GM18951 (cell line): Measurements from ENCODE around the gene TAPT1.

Experiments
- POLR2A ChIP-seq: IDR thresholded peaks from 4 replicates; pipeline ENCODE4 v1.6.1; 2011; ENCODE audit warnings: mild to moderate bottlenecking; ENCODE audit not compliant: insufficient read length, insufficient read depth; ENCODE audit errors: extremely low read depth
- in situ Hi-C: fragments of 300-500 bp; cut with MboI; formaldehyde crosslinking; loops from one replicate; pipeline ENCODE4 v1.12.0; 2022; ENCODE audit warnings: low sequenced_read_pairs, mixed read lengths, inconsistent platforms; ENCODE audit not compliant: unreplicated experiment

TAPT1 gene

DNA sequence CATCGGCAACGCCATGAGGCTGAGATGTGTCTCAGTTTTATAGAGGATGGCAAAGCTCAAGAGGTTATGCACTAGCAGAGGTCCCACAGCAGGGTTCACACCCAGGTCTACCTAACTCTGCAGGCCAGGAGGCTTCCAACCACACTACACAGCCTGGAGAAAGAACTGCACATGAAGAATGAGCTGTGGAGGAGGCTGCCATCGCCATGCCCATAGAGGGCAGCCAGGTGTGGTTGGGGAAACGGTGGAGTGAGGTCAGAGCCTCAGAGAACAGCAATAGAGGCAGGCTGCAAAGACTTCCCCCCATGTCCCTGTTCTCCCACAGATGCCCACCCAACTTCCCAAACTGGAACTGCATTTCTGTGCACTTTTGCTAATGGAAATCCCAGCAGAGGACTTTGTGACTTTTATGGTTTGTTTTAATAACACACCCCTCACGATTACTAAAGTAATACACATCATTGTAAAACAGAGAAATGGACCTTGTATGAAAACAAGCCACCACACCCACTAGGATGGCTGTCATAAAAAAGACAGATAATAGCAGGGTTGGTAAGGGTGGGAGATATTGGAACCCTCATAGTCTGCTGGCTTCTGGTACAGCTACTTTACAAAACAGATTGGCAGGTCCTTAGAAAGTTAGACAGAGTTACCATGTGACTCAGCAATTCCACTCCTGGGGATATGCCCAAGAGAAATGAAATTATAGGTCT is 83.5 kb downstream of the TAPT1 start:
- in situ Hi-C loops = no loop called here
- no peak for TF ChIP-seq POLR2A

DNA sequence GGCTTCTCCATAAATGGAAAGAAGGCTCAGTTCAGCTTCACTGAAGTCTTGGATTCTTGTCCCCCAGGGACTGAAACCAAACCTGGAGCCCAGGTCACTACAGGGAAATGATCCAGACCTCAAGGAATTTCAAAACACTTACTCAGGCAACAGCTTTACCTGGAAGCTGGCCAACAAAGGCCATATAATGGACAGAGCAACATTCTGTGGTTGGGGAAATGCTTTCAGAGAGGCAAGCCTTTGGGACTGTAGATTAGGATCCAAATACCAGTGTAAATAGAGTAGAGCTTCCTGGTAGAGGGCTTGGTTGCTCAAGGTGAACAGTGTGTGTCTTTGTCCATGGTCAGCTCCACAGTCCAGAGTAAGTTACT is 85.4 kb downstream of the TAPT1 start:
- no peak for TF ChIP-seq POLR2A
- in situ Hi-C loops = no loop called here

DNA sequence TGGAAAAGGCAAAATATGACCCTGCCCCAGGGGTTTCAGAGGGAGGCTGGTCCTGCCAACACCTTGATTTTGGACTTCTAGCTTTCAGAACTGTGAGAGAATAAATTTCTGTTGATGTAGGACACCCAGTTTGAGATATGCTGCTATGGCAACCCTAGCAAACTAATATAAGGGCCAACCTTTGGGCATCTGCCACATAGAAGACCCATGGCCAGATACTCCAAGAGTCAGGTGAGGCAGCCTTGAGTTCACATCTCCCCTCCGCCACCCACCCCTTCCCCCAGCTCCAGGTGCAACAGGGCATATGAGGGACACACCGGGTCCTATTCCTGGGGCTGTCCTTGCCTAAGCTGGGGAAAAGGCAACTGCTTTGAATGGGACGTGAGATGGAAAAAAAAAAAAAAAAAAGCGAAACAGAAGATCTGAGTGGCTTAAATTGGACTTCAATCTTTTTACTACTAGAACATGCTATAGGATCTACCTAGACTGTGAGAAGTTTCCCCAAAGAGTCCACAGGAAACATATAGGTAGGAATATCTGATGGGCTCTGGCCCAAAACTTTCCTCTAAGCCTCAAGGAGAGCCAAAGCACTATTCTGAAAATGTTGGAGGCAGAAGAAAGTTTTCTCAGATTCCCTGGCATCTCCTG is 85.9 kb downstream of the TAPT1 start:
- in situ Hi-C loops = no loop called here
- TF ChIP-seq POLR2A = no peak

GRCh38 chr4:16139066-16139945 is 87.0 kb downstream of the TAPT1 start:
- in situ Hi-C loops = no loop called here
- TF ChIP-seq POLR2A = no peak

- in situ Hi-C loops = no loop called here
- no peak for TF ChIP-seq POLR2A
Measured at GRCh38 chr4:16136827-16137226, 89.4 kb downstream of the TAPT1 start.

DNA sequence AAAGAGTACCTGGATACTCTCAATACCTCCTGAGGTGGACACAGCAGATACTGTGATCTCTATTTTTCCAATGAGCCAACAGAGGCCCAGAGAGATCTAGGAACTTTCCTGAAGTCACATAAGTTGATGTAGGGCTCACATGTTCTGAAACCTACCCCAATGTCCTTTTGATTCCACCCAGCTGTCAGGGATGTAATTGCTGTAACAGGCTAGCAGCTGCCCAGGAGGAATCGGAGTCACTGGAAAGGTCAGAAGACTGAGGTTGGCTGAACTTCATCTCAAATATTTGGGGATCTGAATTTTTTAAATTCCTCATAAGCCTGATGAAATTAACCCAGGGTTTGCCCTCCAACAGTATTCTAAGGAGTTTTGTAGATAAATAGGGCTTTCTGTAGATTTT is 90.0 kb downstream of the TAPT1 start:
- in situ Hi-C loops = no loop called here
- TF ChIP-seq POLR2A = no peak

GRCh38 chr4:16133406-16133805 is 92.9 kb downstream of the TAPT1 start:
- no peak for TF ChIP-seq POLR2A
- in situ Hi-C loops = no loop called here

GRCh38 chr4:16131293-16131692 is 95.0 kb downstream of the TAPT1 start:
- TF ChIP-seq POLR2A = no peak
- in situ Hi-C loops = no loop called here

DNA sequence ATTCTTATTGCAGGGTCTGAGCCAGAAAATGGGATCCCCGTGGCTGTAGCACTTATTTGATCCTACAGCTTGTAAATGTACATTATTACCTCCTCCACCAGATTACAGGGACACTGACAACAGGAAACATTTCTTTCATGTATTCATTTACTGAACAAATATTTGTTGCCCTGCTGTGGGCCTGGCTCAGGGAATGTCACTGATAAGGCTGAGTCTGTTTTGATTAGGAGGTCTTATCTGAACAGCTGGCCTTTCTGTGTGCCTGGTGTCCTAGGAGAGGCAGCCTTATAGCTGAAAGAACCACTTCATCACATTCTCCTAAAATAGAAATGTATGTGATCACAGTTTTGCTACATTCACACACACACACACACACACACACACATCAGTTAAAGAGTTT is 96.9 kb downstream of the TAPT1 start:
- no peak for TF ChIP-seq POLR2A
- in situ Hi-C loops = no loop called here

DNA sequence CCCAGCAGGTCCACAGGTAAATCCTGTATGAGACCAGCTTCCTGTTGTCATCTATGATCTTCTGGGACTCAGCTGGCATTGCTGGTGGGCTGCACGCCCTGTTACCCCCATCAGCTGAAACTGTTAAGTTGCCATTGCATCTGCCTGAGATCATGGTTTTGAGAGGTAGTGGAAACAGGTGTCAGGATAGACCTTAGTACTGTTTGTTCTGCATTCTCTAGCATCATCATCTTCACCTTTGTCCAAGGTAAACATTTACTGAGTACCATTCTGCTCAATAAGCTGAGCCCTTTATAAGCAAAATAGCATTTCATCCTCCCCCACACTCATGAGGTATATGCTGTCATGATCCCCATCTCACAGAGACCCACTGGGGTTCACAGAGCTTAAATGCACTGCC is 99.6 kb downstream of the TAPT1 start:
- in situ Hi-C loops = no loop called here
- TF ChIP-seq POLR2A = no peak

GRCh38 chr4:16125571-16126445 is 100.5 kb downstream of the TAPT1 start:
- in situ Hi-C loops = no loop called here
- no peak for TF ChIP-seq POLR2A

DNA sequence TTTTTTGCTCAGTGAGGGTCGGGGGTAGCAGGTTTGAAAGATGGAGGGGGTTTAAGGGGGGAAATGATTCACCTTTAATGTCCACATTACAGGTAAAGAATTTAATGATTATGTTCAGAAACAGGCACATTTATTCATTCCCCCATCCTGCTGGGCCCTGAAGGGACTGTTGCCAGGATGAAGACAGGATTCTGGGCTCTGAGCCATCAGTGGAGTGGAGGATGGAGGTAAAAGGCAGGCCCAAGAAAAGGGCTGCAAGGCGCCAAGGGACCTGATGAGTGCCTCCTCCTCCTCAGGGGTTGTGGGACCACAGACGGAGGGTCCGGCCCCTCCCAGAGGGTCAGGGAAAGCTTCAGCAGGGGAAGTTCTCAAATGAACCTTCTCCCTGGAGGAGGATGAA is 102.0 kb downstream of the TAPT1 start:
- in situ Hi-C loops = no loop called here

More for the DNA sequence above, 102.0 kb downstream of the TAPT1 start:
- TF ChIP-seq POLR2A = no peak
